GM23338 (cell line): ENCODE data around the gene RAB11FIP3. TPM values are rescaled to one million over a fixed set of nuclear protein-coding genes. Genes with fewer than 3 reads are reported as not detected.

ENCODE experiments used
- ATAC-seq: fragments of 200-7000 bp; cut with Tn5 transposase; 3 replicates; pipeline ENCODE4 v1.9.1; 2020
- DNase-seq: peaks from one replicate; pipeline ENCODE4 v3.0.0-alpha.2; 2015; ENCODE audit warnings: low spot score
- H2AFZ ChIP-seq: fragments of 200-600 bp; sonication (generic); 2 replicates; pipeline ENCODE4 v1.8.0; 2016; ENCODE audit warnings: antibody characterized with exemption, mild to moderate bottlenecking, moderate library complexity
- H3F3A ChIP-seq: fragments of 200-600 bp; sonication (generic); replicated peaks from 2 replicates; pipeline ENCODE4 v1.8.0; 2017; ENCODE audit warnings: antibody characterized with exemption, mixed run types, low read depth
- H3K27ac ChIP-seq: fragments of 200-600 bp; sonication (generic); 2 replicates; pipeline ENCODE4 v1.6.1; 2016; ENCODE audit warnings: low read depth
- H3K27me3 ChIP-seq: fragments of 200-600 bp; sonication (generic); 2 replicates; pipeline ENCODE4 v1.8.0; 2016; ENCODE audit warnings: mild to moderate bottlenecking, mixed run types, moderate library complexity; ENCODE audit not compliant: insufficient read depth
- H3K36me3 ChIP-seq: fragments of 200-600 bp; sonication (generic); 2 replicates; pipeline ENCODE4 v1.8.0; 2016; ENCODE audit warnings: mild to moderate bottlenecking; ENCODE audit not compliant: insufficient read depth
- H3K4me1 ChIP-seq: fragments of 200-600 bp; sonication (generic); 2 replicates; pipeline ENCODE4 v1.8.0; 2016; ENCODE audit warnings: mild to moderate bottlenecking, moderate library complexity; ENCODE audit not compliant: insufficient read depth
- H3K4me2 ChIP-seq: fragments of 200-600 bp; sonication (generic); 2 replicates; pipeline ENCODE4 v1.7.1; 2017; ENCODE audit warnings: mixed run types
- H3K4me3 ChIP-seq: fragments of 200-600 bp; sonication (generic); 2 replicates; pipeline ENCODE4 v1.6.1; 2016; ENCODE audit warnings: mixed run types
- H3K79me2 ChIP-seq: fragments of 200-600 bp; sonication (generic); replicated peaks from 2 replicates; pipeline ENCODE4 v1.8.0; 2017; ENCODE audit warnings: mild to moderate bottlenecking; ENCODE audit not compliant: insufficient read depth
- H3K9me2 ChIP-seq: fragments of 200-600 bp; sonication (generic); 2 replicates; pipeline ENCODE4 v1.8.0; 2017; ENCODE audit not compliant: insufficient read depth
- H4K20me1 ChIP-seq: fragments of 200-600 bp; sonication (generic); replicated peaks from 2 replicates; pipeline ENCODE4 v1.8.0; 2017; ENCODE audit warnings: mild to moderate bottlenecking; ENCODE audit not compliant: insufficient read depth
- H3K27ac Mint-ChIP-seq: 2 replicates; pipeline ENCODE4 v1.8.0; 2020; ENCODE audit warnings: inconsistent platforms, mild to moderate bottlenecking, moderate library complexity, mixed read lengths
- H3K27me3 Mint-ChIP-seq: 3 replicates; pipeline ENCODE4 v1.8.0; 2022; ENCODE audit warnings: low read depth, mild to moderate bottlenecking, moderate library complexity, mixed read lengths, inconsistent platforms; ENCODE audit not compliant: insufficient read depth, poor library complexity
- H3K36me3 Mint-ChIP-seq: 3 replicates; pipeline ENCODE4 v1.8.0; 2021; ENCODE audit warnings: low read depth, mild to moderate bottlenecking, inconsistent platforms, moderate library complexity, mixed read lengths
- H3K4me1 Mint-ChIP-seq: 3 replicates; pipeline ENCODE4 v1.8.0; 2020; ENCODE audit warnings: mild to moderate bottlenecking, inconsistent platforms, mixed read lengths
- H3K4me3 Mint-ChIP-seq: 3 replicates; pipeline ENCODE4 v1.8.0; 2021; ENCODE audit warnings: moderate library complexity, mild to moderate bottlenecking, inconsistent platforms, mixed read lengths
- H3K9me3 Mint-ChIP-seq: 3 replicates; pipeline ENCODE4 v1.8.0; 2020; ENCODE audit warnings: moderate library complexity, mild to moderate bottlenecking, inconsistent platforms, mixed read lengths
- CREB1 ChIP-seq: fragments of 250-450 bp; sonication (Bioruptor Pico); IDR thresholded peaks from 2 replicates; pipeline ENCODE4 v1.5.0; 2020; ENCODE audit warnings: low read depth, mild to moderate bottlenecking, moderate library complexity
- EZH2 ChIP-seq: fragments of 200-600 bp; sonication (generic); IDR thresholded peaks from one replicate; pipeline ENCODE4 v1.8.0; 2017; ENCODE audit warnings: antibody characterized with exemption, mild to moderate bottlenecking, low read depth; ENCODE audit not compliant: unreplicated experiment
- EZH2phosphoT487 ChIP-seq: fragments of 200-600 bp; sonication (generic); IDR thresholded peaks from one replicate; pipeline ENCODE4 v1.8.1; 2018; ENCODE audit warnings: antibody characterized with exemption; ENCODE audit not compliant: unreplicated experiment
- JUNB ChIP-seq: IDR thresholded peaks from one replicate; pipeline ENCODE4 v1.6.1; 2016; ENCODE audit warnings: antibody characterized with exemption; ENCODE audit not compliant: unreplicated experiment
- NANOG ChIP-seq: IDR thresholded peaks from 2 replicates; pipeline ENCODE4 v1.6.1; 2016; ENCODE audit warnings: antibody characterized with exemption, borderline replicate concordance
- POLR2AphosphoS5 ChIP-seq: IDR thresholded peaks from 2 replicates; pipeline ENCODE4 v1.6.1; 2016; ENCODE audit warnings: antibody characterized with exemption, low read depth
- STAT1 ChIP-seq: IDR thresholded peaks from one replicate; pipeline ENCODE4 v1.6.1; 2016; ENCODE audit warnings: antibody characterized with exemption; ENCODE audit not compliant: unreplicated experiment
- ZNF114 ChIP-seq: fragments of 250-450 bp; sonication (Bioruptor Pico); IDR thresholded peaks from 2 replicates; pipeline ENCODE4 v1.5.0; 2020; ENCODE audit warnings: mild to moderate bottlenecking, moderate library complexity
- ZNF331 ChIP-seq: fragments of 250-450 bp; sonication (Bioruptor Pico); IDR thresholded peaks from 2 replicates; pipeline ENCODE4 v1.5.0; 2020; ENCODE audit warnings: low read depth, mild to moderate bottlenecking, moderate library complexity
- polyA plus RNA-seq: library from polyadenylated mRNA; unstranded; fragments of >200 nt; fragmentation: Nextera tagmentation; extraction: Ambion mirVana; gene quantifications from 2 replicates; pipeline ENCODE4 v1.2.1, GENCODE V29; 2016
- total RNA-seq: library from RNA; depleted of rRNA; stranded (reverse); fragments of >200 nt; shearing (Covaris generic); gene quantifications from 2 replicates; pipeline ENCODE4 v1.2.3, GENCODE V29; 2014
- TF ChIP-seq, protein P1 (sequence below), 2 experiments: fragments of 200-600 bp in 1 of 2; sonication (generic) in 1 of 2; conservative IDR thresholded peaks; 2 replicates each; pipeline versions ENCODE4 v1.5.1 to v1.6.1; 2016 to 2017; ENCODE audit warnings: antibody characterized with exemption in 2 of 2, low read depth in 2 of 2, mild to moderate bottlenecking in 2 of 2, moderate library complexity in 1 of 2
- TF ChIP-seq, protein P2 (sequence below): IDR thresholded peaks from 2 replicates; pipeline ENCODE4 v1.6.1; 2016; ENCODE audit warnings: antibody characterized with exemption
- TF ChIP-seq, protein P3 (sequence below): IDR thresholded peaks from one replicate; pipeline ENCODE4 v1.6.1; 2018; ENCODE audit warnings: antibody characterized with exemption; ENCODE audit not compliant: unreplicated experiment
- TF ChIP-seq, protein P4 (sequence below): fragments of 250-450 bp; sonication (Bioruptor Pico); IDR thresholded peaks from 2 replicates; pipeline ENCODE4 v1.5.0; 2020; ENCODE audit warnings: mild to moderate bottlenecking, moderate library complexity

RAB11FIP3 gene
- total and polyA plus RNA-seq, 2 experiments from 2014 or later, result 3.2 to 29.2 TPM

DNA sequence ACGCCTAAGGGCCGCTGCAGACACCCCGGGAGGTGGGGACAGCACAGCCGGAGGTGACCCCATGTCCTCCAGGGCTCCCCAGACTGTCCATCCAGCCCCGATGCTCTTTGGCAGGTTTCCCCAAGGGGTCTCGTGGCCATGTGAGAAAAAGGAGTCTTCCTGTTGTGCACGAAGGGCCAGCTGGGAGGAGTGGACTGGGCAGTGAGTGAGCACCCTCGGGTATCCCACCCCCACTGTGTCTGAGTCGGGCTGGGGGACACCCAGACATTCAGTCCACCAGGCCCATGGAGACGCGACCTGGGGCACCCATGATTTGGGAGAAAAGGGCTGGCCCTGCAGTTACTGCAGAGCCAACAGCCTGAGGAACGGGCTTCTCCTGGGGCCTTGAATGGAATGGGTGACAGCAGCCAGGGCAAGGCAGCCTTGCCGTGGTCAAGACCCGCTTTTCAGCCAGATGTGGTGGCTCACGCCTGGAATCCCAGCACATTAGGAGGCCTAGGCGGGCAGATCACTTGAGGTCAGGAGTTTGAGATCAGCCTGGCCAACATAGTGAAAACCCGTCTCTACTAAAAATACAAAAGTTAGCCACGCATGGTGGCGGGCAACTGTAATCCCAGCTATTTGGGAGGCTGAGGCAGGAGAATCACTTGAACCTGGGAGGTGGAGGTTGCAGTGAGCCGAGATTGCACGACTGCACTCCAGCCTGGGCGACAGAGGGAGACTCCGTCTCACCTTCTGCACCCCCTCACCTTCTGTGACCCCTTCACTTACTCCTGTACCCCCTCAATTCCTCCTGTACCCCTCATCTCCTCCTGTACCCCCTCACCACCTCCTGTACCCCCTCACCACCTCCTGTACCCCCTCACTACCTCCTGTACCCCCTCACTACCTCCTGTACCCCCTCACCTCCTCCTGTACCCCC is 78.0 kb downstream of the RAB11FIP3 start:
- Histone ChIP-seq H3K79me2 (no peaks in the 10 kb centered on the region), H3K27me3 (no peaks in the 10 kb centered on the region), H3F3A (0 out of 2 replicates have a peak, but pooled peaks cover 3% of the 10 kb centered on the region), H3K27ac (no peak overlapping the region), H3K9me2 (no peaks in the 10 kb centered on the region), H2AFZ (no peak overlapping the region), H3K4me2 (no peak overlapping the region), H3K4me1 (no peaks in the 10 kb centered on the region), H4K20me1 (no peaks in the 10 kb centered on the region), H3K36me3 (no peaks in the 10 kb centered on the region), H3K4me3 (no peak overlapping the region)
- TF ChIP-seq STAT1, result no peak
- TF ChIP-seq EZH2, result no peak
- TF ChIP-seq EZH2phosphoT487, result no peak
- TF ChIP-seq, protein P1, sequence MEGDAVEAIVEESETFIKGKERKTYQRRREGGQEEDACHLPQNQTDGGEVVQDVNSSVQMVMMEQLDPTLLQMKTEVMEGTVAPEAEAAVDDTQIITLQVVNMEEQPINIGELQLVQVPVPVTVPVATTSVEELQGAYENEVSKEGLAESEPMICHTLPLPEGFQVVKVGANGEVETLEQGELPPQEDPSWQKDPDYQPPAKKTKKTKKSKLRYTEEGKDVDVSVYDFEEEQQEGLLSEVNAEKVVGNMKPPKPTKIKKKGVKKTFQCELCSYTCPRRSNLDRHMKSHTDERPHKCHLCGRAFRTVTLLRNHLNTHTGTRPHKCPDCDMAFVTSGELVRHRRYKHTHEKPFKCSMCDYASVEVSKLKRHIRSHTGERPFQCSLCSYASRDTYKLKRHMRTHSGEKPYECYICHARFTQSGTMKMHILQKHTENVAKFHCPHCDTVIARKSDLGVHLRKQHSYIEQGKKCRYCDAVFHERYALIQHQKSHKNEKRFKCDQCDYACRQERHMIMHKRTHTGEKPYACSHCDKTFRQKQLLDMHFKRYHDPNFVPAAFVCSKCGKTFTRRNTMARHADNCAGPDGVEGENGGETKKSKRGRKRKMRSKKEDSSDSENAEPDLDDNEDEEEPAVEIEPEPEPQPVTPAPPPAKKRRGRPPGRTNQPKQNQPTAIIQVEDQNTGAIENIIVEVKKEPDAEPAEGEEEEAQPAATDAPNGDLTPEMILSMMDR (conservative IDR thresholded peaks at IDR 0.05; ENCODE audit: low read depth in 2 of 2), result no peak
- TF ChIP-seq, protein P2, sequence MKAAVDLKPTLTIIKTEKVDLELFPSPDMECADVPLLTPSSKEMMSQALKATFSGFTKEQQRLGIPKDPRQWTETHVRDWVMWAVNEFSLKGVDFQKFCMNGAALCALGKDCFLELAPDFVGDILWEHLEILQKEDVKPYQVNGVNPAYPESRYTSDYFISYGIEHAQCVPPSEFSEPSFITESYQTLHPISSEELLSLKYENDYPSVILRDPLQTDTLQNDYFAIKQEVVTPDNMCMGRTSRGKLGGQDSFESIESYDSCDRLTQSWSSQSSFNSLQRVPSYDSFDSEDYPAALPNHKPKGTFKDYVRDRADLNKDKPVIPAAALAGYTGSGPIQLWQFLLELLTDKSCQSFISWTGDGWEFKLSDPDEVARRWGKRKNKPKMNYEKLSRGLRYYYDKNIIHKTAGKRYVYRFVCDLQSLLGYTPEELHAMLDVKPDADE, result no peak
- TF ChIP-seq ZNF114 (CRISPR knock-in tag), result no peak
- TF ChIP-seq JUNB, result no peak
- TF ChIP-seq NANOG, result no peak
- TF ChIP-seq, protein P3, sequence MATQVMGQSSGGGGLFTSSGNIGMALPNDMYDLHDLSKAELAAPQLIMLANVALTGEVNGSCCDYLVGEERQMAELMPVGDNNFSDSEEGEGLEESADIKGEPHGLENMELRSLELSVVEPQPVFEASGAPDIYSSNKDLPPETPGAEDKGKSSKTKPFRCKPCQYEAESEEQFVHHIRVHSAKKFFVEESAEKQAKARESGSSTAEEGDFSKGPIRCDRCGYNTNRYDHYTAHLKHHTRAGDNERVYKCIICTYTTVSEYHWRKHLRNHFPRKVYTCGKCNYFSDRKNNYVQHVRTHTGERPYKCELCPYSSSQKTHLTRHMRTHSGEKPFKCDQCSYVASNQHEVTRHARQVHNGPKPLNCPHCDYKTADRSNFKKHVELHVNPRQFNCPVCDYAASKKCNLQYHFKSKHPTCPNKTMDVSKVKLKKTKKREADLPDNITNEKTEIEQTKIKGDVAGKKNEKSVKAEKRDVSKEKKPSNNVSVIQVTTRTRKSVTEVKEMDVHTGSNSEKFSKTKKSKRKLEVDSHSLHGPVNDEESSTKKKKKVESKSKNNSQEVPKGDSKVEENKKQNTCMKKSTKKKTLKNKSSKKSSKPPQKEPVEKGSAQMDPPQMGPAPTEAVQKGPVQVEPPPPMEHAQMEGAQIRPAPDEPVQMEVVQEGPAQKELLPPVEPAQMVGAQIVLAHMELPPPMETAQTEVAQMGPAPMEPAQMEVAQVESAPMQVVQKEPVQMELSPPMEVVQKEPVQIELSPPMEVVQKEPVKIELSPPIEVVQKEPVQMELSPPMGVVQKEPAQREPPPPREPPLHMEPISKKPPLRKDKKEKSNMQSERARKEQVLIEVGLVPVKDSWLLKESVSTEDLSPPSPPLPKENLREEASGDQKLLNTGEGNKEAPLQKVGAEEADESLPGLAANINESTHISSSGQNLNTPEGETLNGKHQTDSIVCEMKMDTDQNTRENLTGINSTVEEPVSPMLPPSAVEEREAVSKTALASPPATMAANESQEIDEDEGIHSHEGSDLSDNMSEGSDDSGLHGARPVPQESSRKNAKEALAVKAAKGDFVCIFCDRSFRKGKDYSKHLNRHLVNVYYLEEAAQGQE, result no peak
- no peak for TF ChIP-seq ZNF331 (CRISPR knock-in tag)
- TF ChIP-seq POLR2AphosphoS5, result no peak
- TF ChIP-seq, protein P4, sequence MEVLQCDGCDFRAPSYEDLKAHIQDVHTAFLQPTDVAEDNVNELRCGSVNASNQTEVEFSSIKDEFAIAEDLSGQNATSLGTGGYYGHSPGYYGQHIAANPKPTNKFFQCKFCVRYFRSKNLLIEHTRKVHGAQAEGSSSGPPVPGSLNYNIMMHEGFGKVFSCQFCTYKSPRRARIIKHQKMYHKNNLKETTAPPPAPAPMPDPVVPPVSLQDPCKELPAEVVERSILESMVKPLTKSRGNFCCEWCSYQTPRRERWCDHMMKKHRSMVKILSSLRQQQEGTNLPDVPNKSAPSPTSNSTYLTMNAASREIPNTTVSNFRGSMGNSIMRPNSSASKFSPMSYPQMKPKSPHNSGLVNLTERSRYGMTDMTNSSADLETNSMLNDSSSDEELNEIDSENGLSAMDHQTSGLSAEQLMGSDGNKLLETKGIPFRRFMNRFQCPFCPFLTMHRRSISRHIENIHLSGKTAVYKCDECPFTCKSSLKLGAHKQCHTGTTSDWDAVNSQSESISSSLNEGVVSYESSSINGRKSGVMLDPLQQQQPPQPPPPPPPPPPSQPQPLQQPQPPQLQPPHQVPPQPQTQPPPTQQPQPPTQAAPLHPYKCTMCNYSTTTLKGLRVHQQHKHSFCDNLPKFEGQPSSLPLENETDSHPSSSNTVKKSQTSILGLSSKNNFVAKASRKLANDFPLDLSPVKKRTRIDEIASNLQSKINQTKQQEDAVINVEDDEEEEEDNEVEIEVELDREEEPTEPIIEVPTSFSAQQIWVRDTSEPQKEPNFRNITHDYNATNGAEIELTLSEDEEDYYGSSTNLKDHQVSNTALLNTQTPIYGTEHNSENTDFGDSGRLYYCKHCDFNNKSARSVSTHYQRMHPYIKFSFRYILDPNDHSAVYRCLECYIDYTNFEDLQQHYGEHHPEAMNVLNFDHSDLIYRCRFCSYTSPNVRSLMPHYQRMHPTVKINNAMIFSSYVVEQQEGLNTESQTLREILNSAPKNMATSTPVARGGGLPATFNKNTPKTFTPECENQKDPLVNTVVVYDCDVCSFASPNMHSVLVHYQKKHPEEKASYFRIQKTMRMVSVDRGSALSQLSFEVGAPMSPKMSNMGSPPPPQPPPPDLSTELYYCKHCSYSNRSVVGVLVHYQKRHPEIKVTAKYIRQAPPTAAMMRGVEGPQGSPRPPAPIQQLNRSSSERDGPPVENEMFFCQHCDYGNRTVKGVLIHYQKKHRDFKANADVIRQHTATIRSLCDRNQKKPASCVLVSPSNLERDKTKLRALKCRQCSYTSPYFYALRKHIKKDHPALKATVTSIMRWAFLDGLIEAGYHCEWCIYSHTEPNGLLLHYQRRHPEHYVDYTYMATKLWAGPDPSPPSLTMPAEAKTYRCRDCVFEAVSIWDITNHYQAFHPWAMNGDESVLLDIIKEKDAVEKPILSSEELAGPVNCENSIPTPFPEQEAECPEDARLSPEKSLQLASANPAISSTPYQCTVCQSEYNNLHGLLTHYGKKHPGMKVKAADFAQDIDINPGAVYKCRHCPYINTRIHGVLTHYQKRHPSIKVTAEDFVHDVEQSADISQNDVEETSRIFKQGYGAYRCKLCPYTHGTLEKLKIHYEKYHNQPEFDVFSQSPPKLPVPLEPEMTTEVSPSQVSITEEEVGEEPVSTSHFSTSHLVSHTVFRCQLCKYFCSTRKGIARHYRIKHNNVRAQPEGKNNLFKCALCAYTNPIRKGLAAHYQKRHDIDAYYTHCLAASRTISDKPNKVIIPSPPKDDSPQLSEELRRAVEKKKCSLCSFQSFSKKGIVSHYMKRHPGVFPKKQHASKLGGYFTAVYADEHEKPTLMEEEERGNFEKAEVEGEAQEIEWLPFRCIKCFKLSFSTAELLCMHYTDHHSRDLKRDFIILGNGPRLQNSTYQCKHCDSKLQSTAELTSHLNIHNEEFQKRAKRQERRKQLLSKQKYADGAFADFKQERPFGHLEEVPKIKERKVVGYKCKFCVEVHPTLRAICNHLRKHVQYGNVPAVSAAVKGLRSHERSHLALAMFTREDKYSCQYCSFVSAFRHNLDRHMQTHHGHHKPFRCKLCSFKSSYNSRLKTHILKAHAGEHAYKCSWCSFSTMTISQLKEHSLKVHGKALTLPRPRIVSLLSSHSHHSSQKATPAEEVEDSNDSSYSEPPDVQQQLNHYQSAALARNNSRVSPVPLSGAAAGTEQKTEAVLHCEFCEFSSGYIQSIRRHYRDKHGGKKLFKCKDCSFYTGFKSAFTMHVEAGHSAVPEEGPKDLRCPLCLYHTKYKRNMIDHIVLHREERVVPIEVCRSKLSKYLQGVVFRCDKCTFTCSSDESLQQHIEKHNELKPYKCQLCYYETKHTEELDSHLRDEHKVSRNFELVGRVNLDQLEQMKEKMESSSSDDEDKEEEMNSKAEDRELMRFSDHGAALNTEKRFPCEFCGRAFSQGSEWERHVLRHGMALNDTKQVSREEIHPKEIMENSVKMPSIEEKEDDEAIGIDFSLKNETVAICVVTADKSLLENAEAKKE, result no peak
- TF ChIP-seq CREB1, result no peak
- Mint-ChIP-seq H3K4me1 (peaks cover 4% of the 10 kb centered on the region), H3K36me3 (no peaks in the 10 kb centered on the region; the same call in 2 of the 3 replicates), H3K27ac (no peak overlapping the region), H3K4me3 (no peak overlapping the region), H3K27me3 (peaks cover 14% of the 10 kb centered on the region), H3K9me3 (no peaks in the 10 kb centered on the region)
- ATAC-seq (no peak), DNase-seq (no peak)
